NCI-H2171 treated with DMSO at 0.1 percent for 48 hours (cell line): ENCODE measurements around the gene ERP27.
A peak's percentile ranks its signal among the peaks of the same experiment; 100 is the strongest.

Experiments
- DNase-seq: peaks from one replicate; lab custom pipeline; 2025; lab: John Stamatoyannopoulos, UW

The ERP27 gene

GRCh38 chr12:14902465-14902864, 35.9 kb downstream of the ERP27 start:
- no peak for DNase-seq

GRCh38 chr12:14901228-14901562, 37.1 kb downstream of the ERP27 start:
- no peak for DNase-seq

DNA sequence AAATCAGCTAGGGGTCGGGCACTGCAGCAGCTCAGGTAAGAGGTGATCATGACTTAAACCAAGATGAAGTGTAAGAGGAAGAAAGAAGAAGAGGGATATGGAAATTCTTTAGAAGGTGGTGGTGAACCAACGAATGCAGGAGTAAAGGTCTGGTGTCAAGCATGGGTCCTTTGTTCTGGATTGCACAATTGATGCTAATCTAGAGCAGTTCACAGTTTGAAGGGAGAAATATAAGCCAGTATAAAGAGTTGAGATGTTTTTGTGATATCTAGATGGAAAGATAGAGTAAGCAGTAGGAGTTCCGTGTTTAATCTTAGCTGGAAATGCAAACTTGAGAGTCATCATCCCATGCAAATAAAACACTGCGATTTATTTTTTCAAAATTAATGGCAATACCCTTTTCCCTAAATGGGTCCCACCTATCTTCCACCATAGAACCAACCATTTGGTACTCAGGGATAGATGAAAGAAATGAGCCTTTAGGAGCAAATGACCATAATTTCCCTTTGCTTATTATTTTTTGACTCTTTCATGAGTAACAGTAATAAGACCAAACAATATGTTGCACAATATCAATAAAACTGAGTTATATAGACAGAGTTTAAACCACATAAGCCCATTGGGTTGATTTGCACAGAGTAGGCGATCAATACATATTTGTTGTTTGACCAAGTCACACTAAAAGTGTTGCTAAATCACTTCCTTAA, 37.7 kb downstream of the ERP27 start:
- DNase-seq: no peak

- peak; percentile 64 for DNase-seq
Observed at GRCh38 chr12:14896521-14897169, 41.7 kb downstream of the ERP27 start.

DNA sequence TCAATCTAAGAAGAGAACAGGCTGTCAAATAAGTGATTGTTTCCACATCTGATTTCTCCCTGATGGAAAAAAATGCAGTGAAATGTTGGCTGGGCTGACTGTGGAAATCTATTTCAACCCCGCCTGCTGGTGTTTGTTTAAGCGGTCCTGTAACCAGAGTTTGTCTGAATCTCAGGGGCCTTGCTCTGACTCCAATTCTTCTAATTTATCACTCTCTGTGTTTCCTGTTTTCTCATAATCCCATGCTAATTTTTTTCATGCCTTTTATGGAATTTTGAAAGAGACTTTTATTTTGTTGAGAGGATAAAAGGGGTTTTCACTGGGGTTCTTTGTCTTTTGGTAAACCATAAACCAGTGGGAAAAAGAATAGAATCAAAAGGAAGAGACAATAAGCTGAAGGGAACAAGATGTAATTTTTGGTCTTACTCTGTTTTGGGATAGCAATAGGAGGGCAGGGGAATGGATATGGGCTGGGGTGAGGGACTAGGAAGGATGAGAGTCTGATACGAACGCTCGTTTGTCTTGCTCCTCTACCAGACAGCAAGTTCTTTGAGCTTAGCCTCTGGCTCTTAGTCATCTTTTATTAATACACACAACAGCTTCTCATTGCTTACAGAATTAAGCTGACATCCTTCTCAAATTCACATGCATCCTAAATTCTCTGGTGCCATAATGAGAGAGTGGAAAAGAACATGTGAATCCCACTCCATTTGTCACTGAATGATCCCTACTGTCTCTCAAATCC, 44.7 kb downstream of the ERP27 start:
- no peak for DNase-seq

DNA sequence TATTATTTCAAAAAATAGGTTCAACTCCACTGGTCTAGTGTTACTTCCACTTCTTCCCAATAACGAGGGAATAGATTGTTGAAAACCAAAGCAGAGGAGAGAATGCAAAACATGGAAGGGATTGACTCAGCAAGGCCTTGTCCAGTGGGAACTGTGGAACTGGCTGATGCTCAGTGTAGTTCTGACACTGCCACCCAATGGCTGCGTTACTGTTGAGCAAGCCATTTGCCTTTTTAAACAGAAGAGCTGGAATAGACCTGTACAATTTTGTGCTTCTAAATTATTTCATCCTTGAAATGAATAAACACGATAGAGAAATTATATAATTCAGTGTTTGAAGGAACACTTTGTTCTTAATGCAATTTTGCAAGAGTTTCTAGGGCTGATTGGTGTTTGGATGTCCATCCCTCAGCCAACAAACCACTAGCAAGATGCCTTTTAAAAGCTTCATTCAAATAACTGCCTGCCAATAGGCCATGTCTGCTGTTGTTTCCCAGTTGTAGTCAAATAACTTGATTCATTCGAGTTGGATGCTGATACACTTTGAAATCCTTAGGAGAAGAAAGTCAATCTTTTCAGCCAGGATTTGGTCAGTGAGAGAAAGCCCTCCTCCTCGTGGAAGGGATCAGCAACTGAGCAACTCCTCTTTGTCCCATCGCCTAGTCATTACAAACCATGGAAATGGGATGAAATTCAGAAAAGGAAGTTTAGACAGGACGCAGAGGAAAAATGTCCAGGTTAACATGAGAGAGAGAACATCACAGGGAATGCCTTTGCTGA, 45.4 kb downstream of the ERP27 start:
- no peak for DNase-seq

GRCh38 chr12:14890701-14891100, 47.6 kb downstream of the ERP27 start:
- DNase-seq: peak; percentile 5

GRCh38 chr12:14886271-14886670, 52.1 kb downstream of the ERP27 start:
- DNase-seq: peak; percentile 52

DNA sequence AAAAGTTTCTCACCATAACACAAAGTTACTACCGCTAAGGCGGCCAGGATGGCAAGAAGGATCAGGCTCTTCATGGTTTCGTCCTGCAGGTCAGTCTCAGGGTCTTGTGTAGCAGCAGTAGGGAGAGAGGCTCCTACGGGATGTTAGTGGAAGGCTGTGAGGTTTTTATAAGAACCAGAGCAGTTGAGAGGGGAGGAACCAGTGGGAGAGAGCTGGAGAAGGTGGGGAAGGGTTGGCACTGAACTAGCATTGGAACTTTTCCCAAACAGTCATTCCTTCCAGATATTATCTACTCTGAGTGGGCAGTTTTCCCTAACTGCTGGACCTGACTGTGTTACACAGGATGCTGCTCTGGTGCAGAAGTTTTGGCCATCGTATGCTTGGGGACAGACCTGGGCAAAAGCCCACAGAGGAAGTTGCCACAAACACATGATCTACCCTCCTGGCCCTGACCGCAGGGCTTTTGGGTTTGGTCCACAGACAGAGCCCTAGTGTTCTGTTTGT, 52.6 kb downstream of the ERP27 start, which contains the start of gene MGP:
MGP (minus strand) TSS at position 137 of the 504 bp plus-strand sequence; CDS start at position 74, 63 bp downstream.
- no peak for DNase-seq

GRCh38 chr12:14884458-14884878, 53.9 kb downstream of the ERP27 start:
- peak; percentile 79 for DNase-seq

DNA sequence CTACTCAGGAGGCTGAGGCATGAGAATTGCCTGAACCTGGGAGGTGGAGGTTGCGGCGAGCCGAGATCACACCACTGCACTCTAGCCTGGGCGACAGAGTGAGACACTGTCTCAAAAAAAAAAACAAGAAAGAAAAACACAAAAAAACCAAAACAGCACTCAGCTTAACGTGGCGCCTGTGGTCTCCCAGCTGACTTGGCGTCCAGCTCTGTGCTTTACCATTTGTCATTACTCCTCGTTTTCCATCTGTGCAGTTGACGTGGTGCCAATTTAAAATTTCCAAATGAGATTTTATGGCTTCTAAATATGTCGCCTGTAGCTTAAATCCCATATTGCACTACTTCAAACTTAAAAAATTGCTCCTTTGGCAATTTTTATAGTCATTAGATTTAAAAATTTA, 54.7 kb downstream of the ERP27 start:
- peak; percentile 78 for DNase-seq

DNA sequence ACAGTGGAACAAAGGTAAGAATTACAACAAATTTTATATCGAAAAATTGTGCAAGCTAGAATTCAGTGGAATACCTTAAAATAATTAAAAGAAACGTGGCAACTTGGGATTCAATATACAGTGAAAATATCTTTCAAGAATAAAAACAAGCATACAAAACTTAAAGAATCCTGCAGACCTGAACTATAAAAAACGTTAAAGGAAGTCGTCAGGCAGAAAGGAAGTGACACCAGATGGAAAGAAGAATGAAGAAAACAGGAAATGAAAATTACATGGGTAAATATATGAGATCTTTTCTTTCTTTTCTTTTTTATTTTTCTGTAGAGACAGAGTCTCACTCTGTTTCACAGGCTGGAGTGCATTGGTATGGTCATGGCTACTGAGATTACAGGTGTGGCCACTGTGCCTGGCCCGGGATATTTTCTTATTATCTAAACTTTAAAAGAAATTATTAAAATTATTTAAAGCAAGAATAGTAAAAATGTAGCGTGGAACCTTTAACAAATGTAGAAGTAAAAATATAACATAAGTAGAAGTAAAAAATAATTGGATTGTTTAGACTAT, 57.4 kb downstream of the ERP27 start:
- no peak for DNase-seq

GRCh38 chr12:14879222-14879933, 59.0 kb downstream of the ERP27 start:
- DNase-seq: no peak

GRCh38 chr12:14878488-14878887, 59.8 kb downstream of the ERP27 start:
- no peak for DNase-seq

DNA sequence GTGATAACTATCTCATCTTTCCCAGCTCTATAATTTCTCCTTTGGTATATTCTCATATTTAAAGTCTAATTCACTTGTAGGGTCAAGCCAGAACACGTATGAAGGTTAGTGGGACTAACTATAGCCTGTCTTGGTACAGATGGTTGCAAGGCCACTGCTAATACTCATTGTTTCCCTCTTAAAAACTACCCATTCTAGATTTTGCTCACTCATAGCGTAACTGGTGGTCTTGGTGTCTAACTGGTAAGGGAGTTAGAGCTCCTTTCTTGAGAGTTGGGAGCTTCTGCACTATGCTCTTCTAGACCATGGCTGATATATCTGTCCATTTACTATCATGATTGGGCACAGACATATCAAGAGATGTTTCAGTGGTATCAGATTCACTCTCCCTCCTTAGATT, 61.5 kb downstream of the ERP27 start:
- no peak for DNase-seq

DNA sequence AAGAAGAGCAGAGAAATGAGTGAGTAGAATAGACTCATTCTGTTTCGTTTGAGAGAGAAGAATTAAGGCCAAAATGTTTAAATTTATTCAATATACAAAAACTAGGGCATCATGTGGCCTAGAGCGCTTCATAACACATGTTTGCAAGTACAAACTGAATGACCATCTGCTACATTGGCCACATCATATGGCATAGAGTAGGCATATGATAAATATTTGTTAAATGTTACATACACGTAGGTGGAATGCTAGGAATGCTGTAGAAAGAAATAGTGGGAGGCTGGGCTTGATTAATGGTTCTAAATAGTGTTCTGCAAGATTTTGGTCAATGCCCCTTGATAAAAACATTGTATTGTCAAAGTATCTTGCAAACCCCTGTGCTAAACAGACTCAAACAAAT, 63.5 kb downstream of the ERP27 start:
- no peak for DNase-seq

GRCh38 chr12:14873440-14874185, 64.7 kb downstream of the ERP27 start:
- DNase-seq: peak; percentile 83

DNA sequence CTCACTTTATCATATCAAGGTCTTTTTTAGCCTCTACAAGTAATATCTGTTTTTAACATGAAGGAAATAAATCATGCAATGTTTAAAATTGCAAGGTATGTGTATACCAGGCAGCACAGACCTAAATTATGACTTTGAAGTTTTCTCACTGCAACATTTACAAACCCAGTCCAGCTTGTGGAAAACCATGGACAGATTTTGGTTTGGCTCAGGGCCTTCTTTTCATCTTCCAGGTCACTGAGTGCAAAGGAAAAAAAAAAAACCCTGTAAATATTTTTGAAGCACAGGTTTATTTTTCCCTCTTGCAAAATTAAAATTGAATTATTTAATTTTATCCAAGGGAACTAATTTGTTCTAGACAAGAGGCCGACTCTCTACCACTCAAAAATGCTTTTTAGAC, 66.5 kb downstream of the ERP27 start:
- no peak for DNase-seq

DNA sequence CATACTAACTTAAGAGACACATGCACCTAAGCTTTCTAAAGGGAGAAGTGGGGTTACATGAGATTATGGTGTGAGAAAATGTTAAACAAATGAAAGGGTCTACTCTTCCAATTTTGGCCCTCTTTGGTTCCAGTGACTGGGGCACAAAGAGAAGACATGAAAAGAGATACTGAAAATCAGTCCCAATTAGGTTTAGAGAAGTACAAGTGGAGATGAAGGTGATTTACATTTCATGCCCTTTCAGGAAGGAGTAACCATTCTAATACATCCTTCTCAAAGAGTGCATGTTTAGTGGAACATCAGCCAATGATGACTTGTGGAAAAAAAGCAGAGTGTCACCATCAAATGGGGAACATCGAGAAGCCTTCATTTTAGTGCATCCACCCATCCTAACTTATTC, 67.1 kb downstream of the ERP27 start:
- DNase-seq: no peak

DNA sequence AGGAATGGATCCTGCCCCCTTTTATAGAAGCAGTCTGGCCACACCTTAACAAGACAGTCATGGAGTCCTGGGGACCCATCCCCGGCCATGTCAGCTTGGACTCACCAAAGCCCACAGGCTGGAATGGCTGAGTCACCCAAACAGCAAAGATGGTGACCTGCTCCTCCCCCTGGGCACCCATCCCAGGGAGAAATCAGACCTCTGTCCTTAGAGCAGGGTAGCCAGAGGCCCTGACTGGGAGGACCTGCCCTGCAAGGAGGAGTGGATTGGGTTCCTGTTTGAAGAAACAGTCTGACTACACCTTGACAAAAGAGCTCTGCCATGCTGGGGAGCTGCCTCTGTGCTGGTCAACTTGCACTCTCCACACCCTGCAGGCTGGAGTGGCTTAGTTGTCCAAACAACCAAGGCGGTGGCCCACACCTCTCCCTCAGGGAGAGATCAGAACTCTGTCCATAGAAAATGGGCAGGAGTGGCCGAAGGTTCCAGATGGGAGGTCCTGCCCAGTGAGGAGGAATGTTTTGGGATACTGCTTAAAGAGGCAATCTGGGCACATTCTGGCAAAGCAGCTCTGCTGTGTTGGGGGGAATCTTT, 69.3 kb downstream of the ERP27 start:
- no peak for DNase-seq
